ENCODE measurements around the gene NT5M.

Gene NT5M

GRCh38 chr17:17303847-17304490, 796 bp downstream of the NT5M start:
- H3K4me3 ChIP-seq (ENCODE audit: control insufficient read depth, low read depth, low read length): peak overlapping the region; percentile 47
- TF ChIP-seq CTCF (conservative IDR thresholded peaks at IDR 0.05; ENCODE audit: control insufficient read depth, insufficient read depth, low read depth, low read length): no peak
- DNase-seq (ENCODE audit: low read depth): no peak

- H3K4me3 ChIP-seq (ENCODE audit: control insufficient read depth, low read depth, low read length): no peak overlapping the region
- no peak for TF ChIP-seq CTCF (conservative IDR thresholded peaks at IDR 0.05; ENCODE audit: control insufficient read depth, insufficient read depth, low read depth, low read length)
- no peak for DNase-seq (ENCODE audit: low read depth)
These were observed 1.4 kb downstream of the NT5M start for GRCh38 chr17:17304521-17304985.

- no peak for TF ChIP-seq CTCF (conservative IDR thresholded peaks at IDR 0.05; ENCODE audit: control insufficient read depth, insufficient read depth, low read depth, low read length)
- DNase-seq (ENCODE audit: low read depth): no peak
- no peak overlapping the region for H3K4me3 ChIP-seq (ENCODE audit: control insufficient read depth, low read depth, low read length)
These were observed 2.2 kb downstream of the NT5M start for GRCh38 chr17:17305281-17305801.

DNA sequence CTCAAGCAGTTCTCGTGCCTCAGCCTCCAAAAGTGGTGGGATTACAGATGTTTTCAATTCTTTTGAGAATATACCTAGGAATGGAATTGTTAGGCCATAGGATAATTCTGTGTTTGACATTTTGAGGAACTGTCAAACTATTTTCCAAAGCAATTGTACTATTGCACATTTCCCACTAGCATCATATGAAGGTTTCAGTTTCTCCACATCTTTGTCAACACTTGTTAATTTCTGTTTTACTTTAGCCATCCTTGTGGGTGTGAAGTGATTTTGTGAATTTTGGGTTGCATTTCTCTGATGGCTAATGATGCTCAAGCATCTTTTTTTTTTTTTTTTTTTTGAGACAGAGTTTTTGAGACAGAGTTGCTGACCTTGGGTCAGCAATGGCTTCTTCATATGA, 6.2 kb downstream of the NT5M start:
- DNase-seq (ENCODE audit: low read depth): no peak
- TF ChIP-seq CTCF (conservative IDR thresholded peaks at IDR 0.05; ENCODE audit: control insufficient read depth, insufficient read depth, low read depth, low read length): no peak
- H3K4me3 ChIP-seq (ENCODE audit: control insufficient read depth, low read depth, low read length): no peak overlapping the region

GRCh38 chr17:17313350-17313991, 10.3 kb downstream of the NT5M start:
- no peak for DNase-seq (ENCODE audit: low read depth)
- peak; percentile 31 for TF ChIP-seq CTCF (conservative IDR thresholded peaks at IDR 0.05; ENCODE audit: control insufficient read depth, insufficient read depth, low read depth, low read length)
- no peak overlapping the region for H3K4me3 ChIP-seq (ENCODE audit: control insufficient read depth, low read depth, low read length)

GRCh38 chr17:17314501-17315071, 11.4 kb downstream of the NT5M start:
- DNase-seq (ENCODE audit: low read depth): no peak
- no peak overlapping the region for H3K4me3 ChIP-seq (ENCODE audit: control insufficient read depth, low read depth, low read length)
- no peak for TF ChIP-seq CTCF (conservative IDR thresholded peaks at IDR 0.05; ENCODE audit: control insufficient read depth, insufficient read depth, low read depth, low read length)
